MM.1S (cell line): ENCODE data around the gene MOCS1.
A peak's percentile ranks its signal among the peaks of the same experiment; 100 is the strongest.

ENCODE experiments used
- DNase-seq: peaks from one replicate; pipeline ENCODE4 v3.0.0-alpha.2; 2015
- H2AFZ ChIP-seq: fragments of 300-600 bp; sonication (generic); 2 replicates; pipeline ENCODE4 v1.6.0; 2016; ENCODE audit warnings: antibody characterized with exemption, low read length
- H3F3A ChIP-seq: fragments of 300-600 bp; sonication (generic); 2 replicates; pipeline ENCODE4 v1.6.1; 2016; ENCODE audit warnings: mild to moderate bottlenecking, antibody characterized with exemption, low read length, moderate library complexity, mixed read lengths; ENCODE audit not compliant: insufficient read depth
- H3K27ac ChIP-seq: fragments of 300-600 bp; sonication (generic); 2 replicates; pipeline ENCODE4 v1.5.1; 2016; ENCODE audit warnings: mild to moderate bottlenecking, low read length
- H3K27me3 ChIP-seq: fragments of 300-600 bp; sonication (generic); replicated peaks from 2 replicates; pipeline ENCODE4 v1.6.0; 2016; ENCODE audit warnings: low read length; ENCODE audit not compliant: insufficient read depth
- H3K36me3 ChIP-seq: fragments of 300-600 bp; sonication (generic); replicated peaks from 2 replicates; pipeline ENCODE4 v1.6.1; 2016; ENCODE audit warnings: mild to moderate bottlenecking, low read length, mixed read lengths; ENCODE audit not compliant: insufficient read depth
- H3K4me1 ChIP-seq: fragments of 300-600 bp; sonication (generic); 2 replicates; pipeline ENCODE4 v1.6.1; 2016; ENCODE audit warnings: low read length, mixed read lengths
- H3K4me2 ChIP-seq: fragments of 300-600 bp; sonication (generic); 2 replicates; pipeline ENCODE4 v1.6.0; 2016; ENCODE audit warnings: low read depth, low read length
- H3K4me3 ChIP-seq: fragments of 300-600 bp; sonication (generic); 2 replicates; pipeline ENCODE4 v1.5.1; 2016; ENCODE audit warnings: low read length, mixed read lengths
- H3K79me2 ChIP-seq: fragments of 300-600 bp; sonication (generic); 2 replicates; pipeline ENCODE4 v1.6.1; 2016; ENCODE audit warnings: mixed run types, low read length, mixed read lengths
- H3K9ac ChIP-seq: fragments of 300-600 bp; sonication (generic); 2 replicates; pipeline ENCODE4 v1.6.1; 2016; ENCODE audit warnings: low read length, mixed read lengths
- H3K9me2 ChIP-seq: fragments of 300-600 bp; sonication (generic); replicated peaks from 2 replicates; pipeline ENCODE4 v1.6.1; 2016; ENCODE audit warnings: mild to moderate bottlenecking, low read length, mixed read lengths; ENCODE audit not compliant: insufficient read depth
- H3K9me3 ChIP-seq: fragments of 300-600 bp; sonication (generic); replicated peaks from 2 replicates; pipeline ENCODE4 v1.6.1; 2016; ENCODE audit warnings: mild to moderate bottlenecking, low read length, mixed read lengths; ENCODE audit not compliant: insufficient read depth
- H4K20me1 ChIP-seq: fragments of 300-600 bp; sonication (generic); 2 replicates; pipeline ENCODE4 v1.6.1; 2016; ENCODE audit warnings: mild to moderate bottlenecking, low read length, moderate library complexity, mixed read lengths; ENCODE audit not compliant: insufficient read depth
- EZH2 ChIP-seq: fragments of 300-600 bp; sonication (generic); optimal IDR thresholded peaks from 2 replicates; pipeline ENCODE3; 2017; ENCODE audit warnings: low read depth, mild to moderate bottlenecking, antibody characterized with exemption, low read length, mixed read lengths
- EZH2phosphoT487 ChIP-seq: fragments of 300-600 bp; sonication (generic); IDR thresholded peaks from 2 replicates; pipeline ENCODE4 v1.6.1; 2018; ENCODE audit warnings: antibody characterized with exemption, low read length
- TF ChIP-seq, protein P1 (sequence below): fragments of 300-600 bp; sonication (generic); IDR thresholded peaks from 2 replicates; pipeline ENCODE4 v1.5.1; 2016; ENCODE audit warnings: antibody characterized with exemption, low read length, mixed read lengths

The MOCS1 gene

DNA sequence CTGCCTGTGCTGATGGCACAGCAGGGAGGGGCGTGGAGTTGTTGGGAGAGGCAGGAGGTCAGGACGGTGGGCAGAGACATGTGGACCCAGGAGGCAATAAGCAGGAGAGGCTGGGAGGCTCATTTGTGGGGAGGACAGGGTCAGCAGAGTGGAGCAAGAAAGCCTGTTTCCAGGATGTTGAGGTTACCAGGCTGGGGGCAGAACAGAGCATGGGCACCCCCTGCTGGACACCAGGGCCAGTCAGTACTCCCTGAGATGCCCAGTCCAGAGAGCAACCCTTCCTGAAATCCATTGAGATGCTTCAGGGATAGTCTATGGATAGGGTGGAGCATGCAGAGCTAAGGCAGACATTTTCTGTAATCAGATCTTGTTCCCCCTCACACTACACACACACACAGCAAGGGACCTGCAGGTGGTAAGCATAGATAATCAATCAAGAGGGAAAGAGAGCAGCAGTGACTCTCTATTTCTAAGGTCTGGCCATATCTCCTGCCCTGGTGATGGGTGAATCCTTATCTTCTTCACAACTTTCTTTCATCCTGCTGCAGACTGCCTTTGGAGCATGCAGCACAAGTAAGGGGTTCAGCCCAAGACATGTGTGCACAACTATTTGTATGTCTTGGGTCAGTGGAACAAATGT lies 41.7 kb downstream of the MOCS1 start:
- peak; percentile 54 for DNase-seq

DNA sequence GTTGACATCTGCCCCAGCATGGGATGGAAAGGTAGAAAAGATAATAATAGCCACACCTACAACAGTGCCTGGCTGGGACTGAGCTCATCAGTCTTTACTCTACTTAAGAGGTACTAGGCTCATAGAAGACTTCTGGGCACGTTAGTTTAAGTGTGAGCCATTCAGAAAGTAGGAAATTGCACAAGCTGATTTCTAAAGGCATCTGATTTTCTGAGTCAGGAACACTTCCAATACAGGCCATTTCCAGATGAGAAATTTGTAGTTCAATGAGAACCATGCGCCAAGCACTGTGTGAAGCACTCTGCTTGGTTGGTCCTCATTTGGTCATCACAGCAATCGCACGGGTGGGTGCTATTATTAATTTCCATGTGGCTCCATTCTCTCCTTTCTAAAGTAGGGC lies 42.3 kb downstream of the MOCS1 start:
- H3K27me3 ChIP-seq = no peaks in the 10 kb centered on the region
- TF ChIP-seq, protein P1, sequence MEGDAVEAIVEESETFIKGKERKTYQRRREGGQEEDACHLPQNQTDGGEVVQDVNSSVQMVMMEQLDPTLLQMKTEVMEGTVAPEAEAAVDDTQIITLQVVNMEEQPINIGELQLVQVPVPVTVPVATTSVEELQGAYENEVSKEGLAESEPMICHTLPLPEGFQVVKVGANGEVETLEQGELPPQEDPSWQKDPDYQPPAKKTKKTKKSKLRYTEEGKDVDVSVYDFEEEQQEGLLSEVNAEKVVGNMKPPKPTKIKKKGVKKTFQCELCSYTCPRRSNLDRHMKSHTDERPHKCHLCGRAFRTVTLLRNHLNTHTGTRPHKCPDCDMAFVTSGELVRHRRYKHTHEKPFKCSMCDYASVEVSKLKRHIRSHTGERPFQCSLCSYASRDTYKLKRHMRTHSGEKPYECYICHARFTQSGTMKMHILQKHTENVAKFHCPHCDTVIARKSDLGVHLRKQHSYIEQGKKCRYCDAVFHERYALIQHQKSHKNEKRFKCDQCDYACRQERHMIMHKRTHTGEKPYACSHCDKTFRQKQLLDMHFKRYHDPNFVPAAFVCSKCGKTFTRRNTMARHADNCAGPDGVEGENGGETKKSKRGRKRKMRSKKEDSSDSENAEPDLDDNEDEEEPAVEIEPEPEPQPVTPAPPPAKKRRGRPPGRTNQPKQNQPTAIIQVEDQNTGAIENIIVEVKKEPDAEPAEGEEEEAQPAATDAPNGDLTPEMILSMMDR = no peak

More for the DNA sequence above, 41.7 kb downstream of the MOCS1 start:
- no peak overlapping the region for H3K27ac ChIP-seq
- H3K4me2 ChIP-seq = no peak overlapping the region
- no peaks in the 10 kb centered on the region for H3K9me2 ChIP-seq
- no peaks in the 10 kb centered on the region for H3K79me2 ChIP-seq
- H2AFZ ChIP-seq = no peak overlapping the region
- no peak for TF ChIP-seq EZH2
- TF ChIP-seq EZH2phosphoT487 = no peak
- TF ChIP-seq, protein P1 = peak; percentile 57
- H4K20me1 ChIP-seq = no peaks in the 10 kb centered on the region
- no peak overlapping the region for H3K9ac ChIP-seq
- H3K4me1 ChIP-seq = no peaks in the 10 kb centered on the region
- H3F3A ChIP-seq = no peaks in the 10 kb centered on the region
- no peaks in the 10 kb centered on the region for H3K27me3 ChIP-seq
- no peaks in the 10 kb centered on the region for H3K9me3 ChIP-seq
- H3K4me3 ChIP-seq = no peak overlapping the region
- no peaks in the 10 kb centered on the region for H3K36me3 ChIP-seq

DNA sequence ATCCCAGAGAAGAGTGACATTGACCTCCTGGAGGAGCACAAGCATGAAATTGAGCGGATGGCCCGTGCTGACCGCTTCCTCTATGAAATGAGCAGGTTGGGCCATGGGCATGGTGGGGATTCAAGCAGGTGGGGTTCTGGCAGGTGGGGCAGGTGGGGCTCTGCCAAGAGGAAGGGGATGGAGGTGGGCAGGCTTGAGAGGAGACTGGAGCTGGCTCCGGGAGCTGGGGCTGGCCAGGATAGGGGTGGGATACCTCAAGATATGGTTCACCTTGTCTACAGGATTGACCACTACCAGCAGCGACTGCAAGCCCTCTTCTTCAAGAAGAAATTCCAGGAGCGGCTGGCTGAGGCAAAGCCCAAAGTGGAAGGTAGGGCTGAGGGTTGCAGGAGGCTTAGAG lies 42.9 kb downstream of the MOCS1 start:
- H3F3A ChIP-seq = no peaks in the 10 kb centered on the region
- H3K4me3 ChIP-seq = no peak overlapping the region
- H3K4me1 ChIP-seq = no peaks in the 10 kb centered on the region
- H3K4me2 ChIP-seq = no peak overlapping the region
- H2AFZ ChIP-seq = no peak overlapping the region
- TF ChIP-seq EZH2 (no peak), EZH2phosphoT487 (no peak)
- TF ChIP-seq, protein P1 = no peak
- H3K9me2 ChIP-seq = no peaks in the 10 kb centered on the region
- no peaks in the 10 kb centered on the region for H3K27me3 ChIP-seq
- no peak overlapping the region for H3K27ac ChIP-seq
- H4K20me1 ChIP-seq = no peaks in the 10 kb centered on the region
- H3K36me3 ChIP-seq = no peaks in the 10 kb centered on the region
- no peak for DNase-seq
- H3K79me2 ChIP-seq = no peaks in the 10 kb centered on the region
- no peak overlapping the region for H3K9ac ChIP-seq
- H3K9me3 ChIP-seq = no peaks in the 10 kb centered on the region

More for the DNA sequence above, 42.3 kb downstream of the MOCS1 start:
- Histone ChIP-seq H3F3A (no peaks in the 10 kb centered on the region), H3K9me3 (no peaks in the 10 kb centered on the region), H3K4me3 (no peak overlapping the region), H3K4me2 (no peak overlapping the region), H3K9ac (no peak overlapping the region), H3K9me2 (no peaks in the 10 kb centered on the region), H2AFZ (no peak overlapping the region), H3K27ac (no peak overlapping the region), H4K20me1 (no peaks in the 10 kb centered on the region), H3K36me3 (no peaks in the 10 kb centered on the region), H3K79me2 (no peaks in the 10 kb centered on the region), H3K4me1 (no peaks in the 10 kb centered on the region)
- DNase-seq = no peak
